HepG2 (cell line): ENCODE results near the gene NPHS1. TPM values are rescaled to one million over a fixed set of nuclear protein-coding genes. Genes with fewer than 3 reads are reported as not detected.

Source experiments
- DNMT1 ChIP-seq: sonication (generic); formaldehyde crosslinking; IDR thresholded peaks from 2 replicates; pipeline ENCODE4 v1.5.1; 2020; ENCODE audit warnings: mild to moderate bottlenecking, missing genetic modification reagents
- SMAD3 ChIP-seq: sonication (generic); formaldehyde crosslinking; IDR thresholded peaks from 2 replicates; pipeline ENCODE4 v1.4.0; 2020; ENCODE audit warnings: missing genetic modification reagents
- SNAPC2 ChIP-seq: sonication (generic); formaldehyde crosslinking; IDR thresholded peaks from 2 replicates; pipeline ENCODE4 v1.8.1; 2022; ENCODE audit warnings: mild to moderate bottlenecking, missing genetic modification reagents
- TP53 ChIP-seq: sonication (generic); formaldehyde crosslinking; conservative IDR thresholded peaks from 2 replicates; pipeline ENCODE4 v1.4.0; 2020; ENCODE audit warnings: missing genetic modification reagents
- ZFAT ChIP-seq: sonication (generic); formaldehyde crosslinking; conservative IDR thresholded peaks from 2 replicates; pipeline ENCODE4 v1.8.1; 2023; ENCODE audit warnings: missing genetic modification reagents, inconsistent platforms
- ZNF10 ChIP-seq: sonication (generic); formaldehyde crosslinking; IDR thresholded peaks from 2 replicates; pipeline ENCODE4 v1.4.0; 2020; ENCODE audit warnings: mild to moderate bottlenecking, low read depth, missing genetic modification reagents, borderline replicate concordance
- polyA plus RNA-seq, 8 experiments: library from polyadenylated mRNA; depleted of rRNA in 3 of 8; stranded (reverse) in 7 of 8; unstranded in 1 of 8; fragments of >200 nt; fragmentation: Illumina TruSeq in 4 of 8; extraction: Trizol in 4 of 8; gene quantifications; 2 replicates each; pipeline versions ENCODE4 v1.2.1 to v1.2.3, GENCODE V29; 2011 to 2016; ENCODE audit warnings: low read depth in 4 of 8, missing spikeins in 1 of 8, mixed read lengths in 1 of 8; ENCODE audit not compliant: insufficient read depth in 1 of 8
- total RNA-seq, 5 experiments: library from RNA; depleted of rRNA; stranded (reverse); fragments of >200 nt; fragmentation: Illumina TruSeq; extraction: Trizol; gene quantifications; 2 replicates each; pipeline ENCODE4 v1.2.3, GENCODE V29; 2016; ENCODE audit warnings: low read depth in 1 of 5
- TF ChIP-seq, protein P1 (sequence below): sonication (generic); formaldehyde crosslinking; IDR thresholded peaks from 2 replicates; pipeline ENCODE4 v1.4.0; 2020; ENCODE audit warnings: mild to moderate bottlenecking, missing genetic modification reagents
- TF ChIP-seq, protein P2 (sequence below): sonication (generic); formaldehyde crosslinking; IDR thresholded peaks from 2 replicates; pipeline ENCODE4 v1.4.0; 2020; ENCODE audit warnings: missing genetic modification reagents

The NPHS1 gene
- total and polyA plus RNA-seq, 2 of the 13 experiments (the other 11 are each of a cell fraction or from before 2014, with no cell fraction given): not detected

GRCh38 chr19:35777961-35778360 lies 74.3 kb downstream of the NPHS1 start (continued):
- TF ChIP-seq, protein P1, sequence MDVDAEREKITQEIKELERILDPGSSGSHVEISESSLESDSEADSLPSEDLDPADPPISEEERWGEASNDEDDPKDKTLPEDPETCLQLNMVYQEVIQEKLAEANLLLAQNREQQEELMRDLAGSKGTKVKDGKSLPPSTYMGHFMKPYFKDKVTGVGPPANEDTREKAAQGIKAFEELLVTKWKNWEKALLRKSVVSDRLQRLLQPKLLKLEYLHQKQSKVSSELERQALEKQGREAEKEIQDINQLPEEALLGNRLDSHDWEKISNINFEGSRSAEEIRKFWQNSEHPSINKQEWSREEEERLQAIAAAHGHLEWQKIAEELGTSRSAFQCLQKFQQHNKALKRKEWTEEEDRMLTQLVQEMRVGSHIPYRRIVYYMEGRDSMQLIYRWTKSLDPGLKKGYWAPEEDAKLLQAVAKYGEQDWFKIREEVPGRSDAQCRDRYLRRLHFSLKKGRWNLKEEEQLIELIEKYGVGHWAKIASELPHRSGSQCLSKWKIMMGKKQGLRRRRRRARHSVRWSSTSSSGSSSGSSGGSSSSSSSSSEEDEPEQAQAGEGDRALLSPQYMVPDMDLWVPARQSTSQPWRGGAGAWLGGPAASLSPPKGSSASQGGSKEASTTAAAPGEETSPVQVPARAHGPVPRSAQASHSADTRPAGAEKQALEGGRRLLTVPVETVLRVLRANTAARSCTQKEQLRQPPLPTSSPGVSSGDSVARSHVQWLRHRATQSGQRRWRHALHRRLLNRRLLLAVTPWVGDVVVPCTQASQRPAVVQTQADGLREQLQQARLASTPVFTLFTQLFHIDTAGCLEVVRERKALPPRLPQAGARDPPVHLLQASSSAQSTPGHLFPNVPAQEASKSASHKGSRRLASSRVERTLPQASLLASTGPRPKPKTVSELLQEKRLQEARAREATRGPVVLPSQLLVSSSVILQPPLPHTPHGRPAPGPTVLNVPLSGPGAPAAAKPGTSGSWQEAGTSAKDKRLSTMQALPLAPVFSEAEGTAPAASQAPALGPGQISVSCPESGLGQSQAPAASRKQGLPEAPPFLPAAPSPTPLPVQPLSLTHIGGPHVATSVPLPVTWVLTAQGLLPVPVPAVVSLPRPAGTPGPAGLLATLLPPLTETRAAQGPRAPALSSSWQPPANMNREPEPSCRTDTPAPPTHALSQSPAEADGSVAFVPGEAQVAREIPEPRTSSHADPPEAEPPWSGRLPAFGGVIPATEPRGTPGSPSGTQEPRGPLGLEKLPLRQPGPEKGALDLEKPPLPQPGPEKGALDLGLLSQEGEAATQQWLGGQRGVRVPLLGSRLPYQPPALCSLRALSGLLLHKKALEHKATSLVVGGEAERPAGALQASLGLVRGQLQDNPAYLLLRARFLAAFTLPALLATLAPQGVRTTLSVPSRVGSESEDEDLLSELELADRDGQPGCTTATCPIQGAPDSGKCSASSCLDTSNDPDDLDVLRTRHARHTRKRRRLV (CRISPR knock-in tag): no peak
- TF ChIP-seq, protein P2, sequence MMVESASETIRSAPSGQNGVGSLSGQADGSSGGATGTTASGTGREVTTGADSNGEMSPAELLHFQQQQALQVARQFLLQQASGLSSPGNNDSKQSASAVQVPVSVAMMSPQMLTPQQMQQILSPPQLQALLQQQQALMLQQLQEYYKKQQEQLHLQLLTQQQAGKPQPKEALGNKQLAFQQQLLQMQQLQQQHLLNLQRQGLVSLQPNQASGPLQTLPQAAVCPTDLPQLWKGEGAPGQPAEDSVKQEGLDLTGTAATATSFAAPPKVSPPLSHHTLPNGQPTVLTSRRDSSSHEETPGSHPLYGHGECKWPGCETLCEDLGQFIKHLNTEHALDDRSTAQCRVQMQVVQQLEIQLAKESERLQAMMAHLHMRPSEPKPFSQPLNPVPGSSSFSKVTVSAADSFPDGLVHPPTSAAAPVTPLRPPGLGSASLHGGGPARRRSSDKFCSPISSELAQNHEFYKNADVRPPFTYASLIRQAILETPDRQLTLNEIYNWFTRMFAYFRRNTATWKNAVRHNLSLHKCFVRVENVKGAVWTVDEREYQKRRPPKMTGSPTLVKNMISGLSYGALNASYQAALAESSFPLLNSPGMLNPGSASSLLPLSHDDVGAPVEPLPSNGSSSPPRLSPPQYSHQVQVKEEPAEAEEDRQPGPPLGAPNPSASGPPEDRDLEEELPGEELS (CRISPR knock-in tag): no peak
- no peak for TF ChIP-seq TP53 (CRISPR knock-in tag)
- TF ChIP-seq SNAPC2 (CRISPR knock-in tag): no peak
- TF ChIP-seq SMAD3 (CRISPR knock-in tag): no peak
- no peak for TF ChIP-seq ZFAT (CRISPR knock-in tag)
- TF ChIP-seq ZNF10: no peak
- no peak for TF ChIP-seq DNMT1 (CRISPR knock-in tag)
